A673 (cell line): Measurements from ENCODE around the gene BCLAF3.

Source experiments
- CTCF ChIP-seq: fragments of 300-800, 200-600 bp; sonication (generic); conservative IDR thresholded peaks from 2 replicates; pipeline ENCODE4 v1.5.1; 2017; ENCODE audit warnings: low read depth, mild to moderate bottlenecking, antibody characterized with exemption, low read length, moderate library complexity, mixed read lengths
- EZH2 ChIP-seq: fragments of 200-600 bp; sonication (generic); IDR thresholded peaks from 2 replicates; pipeline ENCODE4 v1.6.1; 2017; ENCODE audit warnings: borderline replicate concordance, low read depth, mild to moderate bottlenecking, mixed read lengths, antibody characterized with exemption, low read length; ENCODE audit not compliant: poor library complexity, severe bottlenecking

DNA sequence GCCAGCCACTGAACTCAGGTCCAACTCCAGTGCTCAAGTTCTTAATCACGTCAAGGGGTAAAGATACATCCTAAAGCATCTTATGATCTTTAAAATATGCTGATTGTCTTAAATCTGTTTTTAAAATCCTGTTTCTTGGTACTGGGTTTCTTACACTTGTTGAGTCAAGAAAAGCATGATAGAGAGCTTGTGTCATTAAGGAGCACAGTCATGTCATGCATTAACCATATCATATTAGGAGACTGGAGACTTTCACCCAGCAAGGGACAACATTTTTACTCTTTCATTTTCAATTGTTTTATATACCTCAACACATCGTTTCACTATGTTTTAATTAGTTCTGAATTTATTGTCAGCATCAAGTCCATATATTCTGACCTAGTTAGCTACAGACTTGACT lies 41.5 kb downstream of the BCLAF3 start:
- TF ChIP-seq CTCF (no peak), EZH2 (no peak)
